IMR-90 (cell line): ENCODE data around the gene GLMP. TPM values are rescaled to one million over a fixed set of nuclear protein-coding genes. Genes with fewer than 3 reads are reported as not detected.
A peak's percentile ranks its signal among the peaks of the same experiment; 100 is the strongest.

ENCODE experiments used
- ATAC-seq: fragments of 200-7000 bp; cut with Tn5 transposase; 2 replicates; pipeline ENCODE4 v1.9.1; 2020; ENCODE audit warnings: low read depth, mild to moderate bottlenecking, moderate library complexity
- BruUV-seq: library from RNA; stranded (reverse); fragments of 400-500 nt; replicated peaks from 2 replicates; lab custom pipeline; 2021; lab: Mats Ljungman, UMichigan
- CTCF ChIA-PET: fragments of 300-600 bp; formaldehyde crosslinking; extraction: SDS; loops from one replicate; lab custom pipeline; 2021; ENCODE audit warnings: antibody characterized with exemption; lab: Yijun Ruan, JAX
- POLR2A ChIA-PET: fragments of 300-600 bp; sonication (Branson Sonifier 250); formaldehyde crosslinking; loops from one replicate; lab custom pipeline; 2022; ENCODE audit warnings: antibody characterized with exemption; ENCODE audit not compliant: unreplicated experiment; lab: Charles Lee
- DNase-seq: peaks from one replicate; pipeline ENCODE4 v3.0.0; 2013
- H2AFZ ChIP-seq: replicated peaks from 2 replicates; pipeline ENCODE3; 2013; ENCODE audit warnings: low read length, mild to moderate bottlenecking; ENCODE audit not compliant: poor library complexity
- H2AK5ac ChIP-seq: 2 replicates; pipeline ENCODE4 v1.6.1; 2013; ENCODE audit warnings: low read depth, low read length, inconsistent platforms
- H2AK9ac ChIP-seq: replicated peaks from 2 replicates; pipeline ENCODE3; 2013; ENCODE audit warnings: mild to moderate bottlenecking, low read depth, low read length, moderate library complexity; ENCODE audit not compliant: poor library complexity
- H2BK120ac ChIP-seq: 2 replicates; pipeline ENCODE4 v1.6.1; 2013; ENCODE audit warnings: low read depth, low read length, inconsistent platforms
- H2BK15ac ChIP-seq: 3 replicates; pipeline ENCODE4 v1.6.1; 2013; ENCODE audit warnings: low read depth, low read length, inconsistent platforms
- H2BK20ac ChIP-seq: 2 replicates; pipeline ENCODE4 v1.6.1; 2013; ENCODE audit warnings: low read depth, mild to moderate bottlenecking, inconsistent platforms, low read length, moderate library complexity
- H2BK5ac ChIP-seq: 2 replicates; pipeline ENCODE4 v1.6.1; 2013; ENCODE audit warnings: mild to moderate bottlenecking, low read depth, low read length, inconsistent platforms; ENCODE audit not compliant: poor library complexity, severe bottlenecking
- H3K14ac ChIP-seq: replicated peaks from 2 replicates; pipeline ENCODE4 v1.6.1; 2013; ENCODE audit warnings: low read depth, low read length, inconsistent platforms
- H3K18ac ChIP-seq: 2 replicates; pipeline ENCODE4 v1.6.1; 2013; ENCODE audit warnings: low read depth, low read length, control low read depth
- H3K23ac ChIP-seq: 2 replicates; pipeline ENCODE4 v1.6.1; 2013; ENCODE audit warnings: low read depth, low read length, inconsistent platforms
- H3K27ac ChIP-seq: 2 replicates; pipeline ENCODE4 v1.5.1; 2013; ENCODE audit warnings: mild to moderate bottlenecking, control low read depth, low read length; ENCODE audit not compliant: insufficient read depth
- H3K27me3 ChIP-seq: 2 replicates; pipeline ENCODE4 v1.6.1; 2013; ENCODE audit warnings: low read length; ENCODE audit not compliant: control insufficient read depth, insufficient read depth
- H3K36me3 ChIP-seq: 2 replicates; pipeline ENCODE4 v1.6.1; 2013; ENCODE audit warnings: low read length, mixed read lengths; ENCODE audit not compliant: control insufficient read depth, insufficient read depth
- H3K4ac ChIP-seq: 2 replicates; pipeline ENCODE4 v1.6.1; 2013; ENCODE audit warnings: low read depth, low read length, inconsistent platforms
- H3K4me1 ChIP-seq: 2 replicates; pipeline ENCODE4 v1.6.1; 2013; ENCODE audit warnings: low read length, mixed read lengths; ENCODE audit not compliant: control insufficient read depth, insufficient read depth
- H3K4me2 ChIP-seq: 2 replicates; pipeline ENCODE4 v1.6.1; 2013; ENCODE audit warnings: low read depth, mild to moderate bottlenecking, control low read depth, low read length, moderate library complexity
- H3K4me3 ChIP-seq: 2 replicates; pipeline ENCODE4 v1.5.1; 2013; ENCODE audit warnings: low read depth, mild to moderate bottlenecking, control low read depth, low read length, moderate library complexity; ENCODE audit not compliant: insufficient read depth
- H3K56ac ChIP-seq: 2 replicates; pipeline ENCODE4 v1.6.1; 2013; ENCODE audit warnings: low read length, inconsistent platforms; ENCODE audit not compliant: insufficient read depth; ENCODE audit errors: extremely low read depth
- H3K79me1 ChIP-seq, 2 experiments: 2 replicates each; pipeline ENCODE4 v1.6.1; 2013; ENCODE audit warnings: low read length in 2 of 2, inconsistent platforms in 1 of 2, low read depth in 1 of 2
- H3K9ac ChIP-seq: 2 replicates; pipeline ENCODE4 v1.6.1; 2013; ENCODE audit warnings: low read depth, low read length, control low read depth
- H3K9me1 ChIP-seq: 2 replicates; pipeline ENCODE4 v1.6.1; 2013; ENCODE audit warnings: low read length, inconsistent platforms; ENCODE audit not compliant: insufficient read depth
- H3K9me3 ChIP-seq: 2 replicates; pipeline ENCODE4 v1.6.1; 2013; ENCODE audit warnings: low read length; ENCODE audit not compliant: control insufficient read depth, insufficient read depth
- H4K20me1 ChIP-seq: 2 replicates; pipeline ENCODE4 v1.6.1; 2013; ENCODE audit warnings: low read length, inconsistent platforms; ENCODE audit not compliant: insufficient read depth
- H4K5ac ChIP-seq: 2 replicates; pipeline ENCODE4 v1.6.1; 2013; ENCODE audit warnings: mild to moderate bottlenecking, low read depth, low read length, control low read depth
- H4K8ac ChIP-seq, 2 experiments: 2 replicates each; pipeline ENCODE4 v1.6.1; 2013; ENCODE audit warnings: low read depth in 2 of 2, low read length in 2 of 2, control low read depth in 1 of 2, inconsistent platforms in 1 of 2
- H4K91ac ChIP-seq: 2 replicates; pipeline ENCODE4 v1.6.1; 2013; ENCODE audit warnings: low read depth, low read length, inconsistent platforms; ENCODE audit not compliant: insufficient read depth
- NFE2L2 ChIP-seq: fragments of 150-350 bp; IDR thresholded peaks from 2 replicates; pipeline ENCODE4 v1.6.1; 2016; ENCODE audit warnings: low read depth, mild to moderate bottlenecking, low read length
- RFX5 ChIP-seq: IDR thresholded peaks from 2 replicates; pipeline ENCODE4 v1.8.0; 2012; ENCODE audit warnings: low read depth, mild to moderate bottlenecking, low read length, moderate library complexity
- WGBS, 2 experiments: methylation state at CpG; one replicate each; pipeline versions ENCODE4 v1.1.5 to v1.1.7; 2013; ENCODE audit warnings: missing lambda C conversion rate in 2 of 2; ENCODE audit not compliant: insufficient read length in 1 of 2; ENCODE audit errors: extremely low coverage in 2 of 2; 5-methylcytosine and 5-hydroxymethylcytosine counted together
- dilution Hi-C: fragments of 300-500 bp; cut with HindIII; formaldehyde crosslinking; loops from one replicate; pipeline ENCODE4 v1.14.3; 2018; ENCODE audit warnings: low sequenced_read_pairs; ENCODE audit not compliant: unreplicated experiment
- in situ Hi-C: fragments of 300-500 bp; cut with MboI; formaldehyde crosslinking; loops from 3 replicates; pipeline ENCODE4 v1.14.3; 2019; ENCODE audit warnings: low sequenced_read_pairs, inconsistent platforms, mixed read lengths
- intact Hi-C: fragments of 100-400 bp; cut with micrococcal nuclease; formaldehyde crosslinking; loops from 2 replicates; pipeline ENCODE4 v1.10.0; 2022
- polyA plus RNA-seq, 3 experiments: library from polyadenylated mRNA; depleted of rRNA; stranded (reverse); fragments of >200 nt; gene quantifications; 2 replicates each; pipeline ENCODE4 v1.2.3, GENCODE V29; 2012; ENCODE audit warnings: low replicate concordance in 1 of 3
- total RNA-seq: library from RNA; depleted of rRNA; stranded (reverse); fragments of >200 nt; gene quantifications from 2 replicates; pipeline ENCODE4 v1.2.3, GENCODE V29; 2012
- TF ChIP-seq, protein P1 (sequence below): fragments of 150-350 bp; IDR thresholded peaks from 2 replicates; pipeline ENCODE4 v1.6.1; 2016; ENCODE audit warnings: low read depth, mild to moderate bottlenecking, low read length, moderate library complexity, borderline replicate concordance

Gene GLMP
- total and polyA plus RNA-seq, 2 of the 4 experiments (the other 2 are of a cell fraction), result 32.6 to 43.1 TPM

DNA sequence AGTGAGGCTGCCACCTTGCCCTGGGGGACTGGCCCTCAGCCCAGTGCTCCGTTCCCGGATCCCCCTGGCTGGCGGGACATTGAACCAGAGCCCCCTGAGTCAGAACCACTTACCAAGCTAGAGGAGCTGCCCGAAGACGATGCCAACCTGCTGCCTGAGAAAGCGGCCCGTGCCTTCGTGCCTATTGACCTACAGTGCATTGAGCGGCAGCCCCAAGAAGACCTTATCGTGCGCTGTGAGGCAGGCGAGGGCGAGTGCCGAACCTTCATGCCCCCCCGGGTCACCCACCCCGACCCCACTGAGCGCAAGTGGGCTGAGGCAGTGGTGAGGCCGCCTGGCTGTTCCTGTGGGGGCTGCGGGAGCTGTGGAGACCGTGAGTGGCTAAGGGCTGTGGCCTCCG is 10.0 kb downstream of the GLMP start:
- ATAC-seq (no peak), DNase-seq (no peak)
- Histone ChIP-seq H3K36me3 (peaks cover 10% of the 10 kb centered on the region; the same call in 1 of the 2 replicates), H4K20me1 (peaks cover 12% of the 10 kb centered on the region), H3K27me3 (no peaks in the 10 kb centered on the region), H3K4me2 (no peak overlapping the region), H3K4me3 (no peak overlapping the region), H4K8ac (no peak overlapping the region), H3K9ac (no peak overlapping the region), H4K5ac (no peak overlapping the region), H2BK5ac (no peak overlapping the region), H2AFZ (no peak overlapping the region), H2BK120ac (no peak overlapping the region), H2BK15ac (no peak overlapping the region), H3K27ac (no peak overlapping the region), H3K79me1 (peaks cover 21 to 41% of the 10 kb centered on the region in 2 experiments; a peak in 3 of 4 replicates), H3K14ac (no peak overlapping the region), H2BK20ac (no peak overlapping the region), H2AK9ac (peak overlapping the region; percentile 26), H3K23ac (no peak overlapping the region), H3K18ac (no peak overlapping the region), H2AK5ac (no peak overlapping the region), H3K4me1 (peaks cover 9% of the 10 kb centered on the region), H3K9me1 (peaks cover 7% of the 10 kb centered on the region), H4K91ac (no peak overlapping the region), H3K4ac (no peak overlapping the region), H3K9me3 (no peaks in the 10 kb centered on the region), H3K56ac (no peak overlapping the region)
- no TSS peak for BruUV-seq
- CTCF ChIA-PET, result no interaction called here
- TF ChIP-seq RFX5 (no peak), NFE2L2 (no peak)
- TF ChIP-seq, protein P1, sequence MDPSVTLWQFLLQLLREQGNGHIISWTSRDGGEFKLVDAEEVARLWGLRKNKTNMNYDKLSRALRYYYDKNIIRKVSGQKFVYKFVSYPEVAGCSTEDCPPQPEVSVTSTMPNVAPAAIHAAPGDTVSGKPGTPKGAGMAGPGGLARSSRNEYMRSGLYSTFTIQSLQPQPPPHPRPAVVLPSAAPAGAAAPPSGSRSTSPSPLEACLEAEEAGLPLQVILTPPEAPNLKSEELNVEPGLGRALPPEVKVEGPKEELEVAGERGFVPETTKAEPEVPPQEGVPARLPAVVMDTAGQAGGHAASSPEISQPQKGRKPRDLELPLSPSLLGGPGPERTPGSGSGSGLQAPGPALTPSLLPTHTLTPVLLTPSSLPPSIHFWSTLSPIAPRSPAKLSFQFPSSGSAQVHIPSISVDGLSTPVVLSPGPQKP, result no peak
- dilution Hi-C loops (no loop called here), intact Hi-C loops (no loop called here), in situ Hi-C loops (no loop called here)
- 95% methylated on average over 17 of the region's 21 CpGs; no CpG with 5 or more reads in 1 of the 2 experiments for WGBS, 2 experiments
- POLR2A ChIA-PET, result no interaction called here
